ENCODE data around the gene GSTT4. TPM values are rescaled to one million over a fixed set of nuclear protein-coding genes. Genes with fewer than 3 reads are reported as not detected.

Gene GSTT4
- total RNA-seq, 1 donor from 2014 or later, result not detected

DNA sequence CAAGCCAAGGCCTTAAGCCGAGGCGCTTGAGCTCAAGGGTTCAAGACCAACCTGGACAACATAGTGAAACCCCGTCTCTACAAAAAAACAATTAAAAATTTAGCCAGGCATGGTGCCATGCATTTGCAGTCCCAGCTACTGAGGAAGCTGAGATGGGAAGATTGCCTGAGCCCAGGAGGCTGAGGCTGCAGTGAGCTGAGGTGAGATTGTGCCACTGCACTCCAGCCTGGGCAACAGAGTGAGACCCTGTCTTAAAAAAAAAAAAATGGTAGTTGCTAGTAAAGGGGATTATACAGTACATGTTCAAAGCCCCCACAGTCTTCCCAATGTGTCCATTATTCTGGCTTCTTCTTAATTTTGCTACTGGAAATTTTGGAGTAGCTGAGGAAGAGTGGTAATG is 24.1 kb upstream of the GSTT4 start:
- Mint-ChIP-seq H3K36me3 (ENCODE audit: insufficient read depth) (peaks cover 4% of the 10 kb centered on the region), H3K4me1 (ENCODE audit: low read depth) (peaks cover 10% of the 10 kb centered on the region), H3K4me3 (ENCODE audit: low read depth) (no peak overlapping the region), H3K27ac (no peak overlapping the region), H3K27me3 (no peaks in the 10 kb centered on the region), H3K9me3 (ENCODE audit: low read depth) (peaks cover 2% of the 10 kb centered on the region)
- DNase-seq (ENCODE audit: low spot score, unreplicated experiment), result no peak
- no peak for TF ChIP-seq CTCF (IDR thresholded peaks at IDR 0.05; ENCODE audit: unreplicated experiment)

DNA sequence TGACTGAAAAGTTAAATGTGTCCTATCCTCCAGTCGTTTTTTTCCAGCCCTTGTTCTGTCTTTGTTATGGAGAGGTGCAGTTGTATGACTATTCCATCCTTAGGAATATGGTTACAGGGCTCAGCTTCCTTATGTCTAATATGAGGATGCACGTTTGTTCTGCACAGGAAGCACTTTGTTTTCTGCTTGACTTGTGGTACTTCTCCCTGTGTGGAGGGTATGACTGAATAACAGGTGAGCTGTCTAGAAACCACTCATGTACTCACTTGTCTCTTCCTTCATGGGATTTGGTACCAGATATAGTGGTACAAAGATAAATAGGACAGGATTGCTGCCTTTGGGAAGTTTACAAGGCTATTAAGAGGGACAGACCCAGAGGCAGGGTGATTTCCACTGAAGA is 23.3 kb upstream of the GSTT4 start:
- H3K4me3 Mint-ChIP-seq (ENCODE audit: low read depth), result no peak overlapping the region
- peaks cover 10% of the 10 kb centered on the region for H3K4me1 Mint-ChIP-seq (ENCODE audit: low read depth)
- peaks cover 4% of the 10 kb centered on the region for H3K9me3 Mint-ChIP-seq (ENCODE audit: low read depth)
- H3K27me3 Mint-ChIP-seq, result no peaks in the 10 kb centered on the region
- H3K27ac Mint-ChIP-seq, result no peak overlapping the region
- no peak for DNase-seq (ENCODE audit: low spot score, unreplicated experiment)
- TF ChIP-seq CTCF (IDR thresholded peaks at IDR 0.05; ENCODE audit: unreplicated experiment), result no peak
- H3K36me3 Mint-ChIP-seq (ENCODE audit: insufficient read depth), result peaks cover 5% of the 10 kb centered on the region

GRCh38 chr22:24027991-24028390 is 22.7 kb upstream of the GSTT4 start:
- DNase-seq (ENCODE audit: low spot score, unreplicated experiment), result no peak
- H3K9me3 Mint-ChIP-seq (ENCODE audit: low read depth), result peaks cover 4% of the 10 kb centered on the region
- H3K27ac Mint-ChIP-seq, result no peak overlapping the region
- TF ChIP-seq CTCF (IDR thresholded peaks at IDR 0.05; ENCODE audit: unreplicated experiment), result no peak
- H3K27me3 Mint-ChIP-seq, result no peaks in the 10 kb centered on the region
- H3K4me3 Mint-ChIP-seq (ENCODE audit: low read depth), result no peak overlapping the region
- H3K4me1 Mint-ChIP-seq (ENCODE audit: low read depth), result peaks cover 10% of the 10 kb centered on the region
- peaks cover 6% of the 10 kb centered on the region for H3K36me3 Mint-ChIP-seq (ENCODE audit: insufficient read depth)

DNA sequence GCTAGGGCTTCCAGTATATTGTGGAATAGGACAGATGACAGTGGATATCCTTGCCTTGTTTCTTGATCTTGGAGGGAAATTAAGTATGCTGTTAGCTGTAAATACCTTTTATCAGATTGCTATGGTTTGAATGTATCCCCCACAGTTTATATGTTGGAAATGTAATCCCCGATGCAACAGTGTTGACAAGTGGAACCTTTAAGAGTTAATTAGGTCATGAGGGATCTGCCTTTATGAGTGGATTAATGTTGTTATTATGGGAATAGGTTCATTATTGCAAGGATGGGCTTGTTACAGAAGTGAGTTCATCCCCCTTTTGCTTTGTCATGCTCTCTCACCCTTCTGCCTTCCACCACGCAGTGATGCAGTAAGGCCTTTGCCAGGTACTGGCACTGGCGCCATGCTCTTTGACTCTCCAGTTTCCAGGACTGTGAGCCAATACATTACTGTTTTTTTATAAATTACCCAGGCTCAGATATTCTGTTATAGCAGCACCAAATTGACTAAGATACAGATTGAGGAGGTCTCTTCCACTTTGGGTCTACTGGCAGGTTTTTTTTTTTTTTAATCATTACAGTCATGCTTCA is 22.2 kb upstream of the GSTT4 start:
- H3K4me3 Mint-ChIP-seq (ENCODE audit: low read depth), result no peak overlapping the region
- DNase-seq (ENCODE audit: low spot score, unreplicated experiment), result no peak
- peaks cover 4% of the 10 kb centered on the region for H3K9me3 Mint-ChIP-seq (ENCODE audit: low read depth)
- no peaks in the 10 kb centered on the region for H3K27me3 Mint-ChIP-seq
- no peak overlapping the region for H3K27ac Mint-ChIP-seq
- peaks cover 10% of the 10 kb centered on the region for H3K4me1 Mint-ChIP-seq (ENCODE audit: low read depth)
- peaks cover 6% of the 10 kb centered on the region for H3K36me3 Mint-ChIP-seq (ENCODE audit: insufficient read depth)
- no peak for TF ChIP-seq CTCF (IDR thresholded peaks at IDR 0.05; ENCODE audit: unreplicated experiment)

GRCh38 chr22:24026733-24027132 is 21.5 kb upstream of the GSTT4 start:
- Mint-ChIP-seq H3K36me3 (ENCODE audit: insufficient read depth) (peaks cover 6% of the 10 kb centered on the region), H3K4me3 (ENCODE audit: low read depth) (no peak overlapping the region), H3K27me3 (no peaks in the 10 kb centered on the region), H3K27ac (peak overlapping the region; percentile 46), H3K4me1 (ENCODE audit: low read depth) (peaks cover 10% of the 10 kb centered on the region), H3K9me3 (ENCODE audit: low read depth) (peaks cover 4% of the 10 kb centered on the region)
- DNase-seq (ENCODE audit: low spot score, unreplicated experiment), result no peak
- TF ChIP-seq CTCF (IDR thresholded peaks at IDR 0.05; ENCODE audit: unreplicated experiment), result no peak
